HuH-7 (cell line): Measurements from ENCODE around the gene GORASP1.

Source experiments
- DNase-seq: peaks from one replicate; pipeline ENCODE4 v3.0.0; 2011; ENCODE audit warnings: low spot score

Gene GORASP1

DNA sequence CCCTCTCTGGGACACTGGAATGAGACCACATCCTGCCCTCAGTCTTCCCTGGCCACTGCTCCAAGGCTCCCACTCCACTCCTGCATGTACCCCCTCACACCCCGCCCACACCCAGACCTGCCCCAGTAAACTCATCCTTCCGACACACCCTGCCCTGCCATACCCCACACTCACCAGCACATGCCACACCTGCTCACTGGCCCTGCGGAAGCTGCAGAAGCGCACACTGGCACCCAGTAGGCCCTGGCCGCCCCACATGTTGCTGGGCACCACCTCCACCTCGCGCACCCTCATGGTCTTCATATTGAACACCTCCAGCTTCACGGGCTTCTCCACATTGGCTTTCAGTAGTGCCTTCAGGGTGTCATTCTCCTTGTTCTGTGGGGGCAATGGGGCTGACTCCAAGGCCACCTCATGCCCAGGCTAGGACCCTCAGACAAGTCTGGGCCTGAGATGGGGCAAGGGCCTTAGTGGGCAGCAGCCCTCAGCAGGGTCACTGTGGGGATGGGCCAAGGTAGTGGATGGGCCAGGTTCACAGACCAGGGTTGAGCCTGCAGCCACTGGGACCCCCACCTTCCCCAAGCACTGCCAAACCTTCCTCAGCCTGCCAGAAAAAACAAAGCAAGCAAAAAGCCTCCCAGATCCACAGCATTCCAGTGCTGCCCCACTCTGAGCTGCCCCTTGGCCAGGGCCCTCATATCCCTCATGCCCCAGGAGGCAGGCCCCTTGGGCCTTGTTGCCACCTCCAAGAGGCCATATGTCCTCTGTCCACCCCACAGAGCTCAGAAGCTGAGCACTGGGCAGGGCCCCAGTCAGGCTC, 4.7 kb downstream of the GORASP1 start:
- no peak for DNase-seq

DNA sequence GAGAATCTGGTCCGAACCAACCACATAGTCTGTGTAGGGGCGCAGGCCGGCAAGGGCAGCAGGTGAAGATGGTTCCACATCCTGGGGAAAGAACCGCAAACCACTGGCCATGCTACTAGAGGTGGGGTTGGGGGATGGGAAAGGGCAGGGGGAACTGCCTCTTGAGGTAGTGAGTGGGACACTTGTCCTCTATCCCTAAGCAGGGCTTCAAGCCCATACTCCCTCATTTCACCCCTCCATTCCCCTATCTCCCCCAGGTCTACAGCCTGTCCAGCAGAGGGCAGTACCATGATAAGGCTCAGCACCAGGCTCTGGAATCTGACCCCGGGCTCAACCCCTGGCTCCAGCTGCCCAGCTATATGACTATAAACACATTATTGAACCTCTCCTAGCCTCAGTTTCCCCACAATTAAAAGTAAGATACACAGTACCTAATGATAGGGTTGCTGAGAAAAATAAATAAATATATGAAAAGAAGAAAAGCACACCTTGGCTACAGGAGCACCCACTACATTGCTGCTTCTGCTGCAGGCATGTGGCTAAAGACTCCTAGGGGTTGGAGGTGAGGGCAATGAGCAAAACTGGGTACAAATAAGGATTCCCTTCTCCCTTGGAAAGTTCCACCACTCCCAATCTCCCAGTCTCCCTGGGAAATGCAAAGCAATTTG, 6.3 kb downstream of the GORASP1 start:
- DNase-seq: peak; percentile 91

DNA sequence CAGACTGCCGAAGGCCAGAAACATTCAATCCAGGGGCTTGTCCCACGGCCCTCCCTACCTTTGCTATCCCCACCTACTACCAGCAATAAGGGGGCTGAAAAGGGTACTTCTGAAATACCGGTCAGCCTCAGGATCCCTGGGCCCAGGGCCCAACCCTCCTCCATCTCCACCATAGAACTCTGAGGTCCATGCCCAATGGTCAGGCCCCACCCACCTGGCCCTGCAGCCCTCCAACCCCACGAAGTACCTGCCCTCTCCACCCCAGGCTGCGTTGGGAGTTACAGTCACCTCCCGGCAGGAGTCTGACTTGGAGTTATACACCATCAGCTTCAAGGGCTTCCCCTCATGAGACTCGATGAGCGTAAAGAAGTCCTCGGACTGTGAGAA, 6.9 kb downstream of the GORASP1 start:
- no peak for DNase-seq

DNA sequence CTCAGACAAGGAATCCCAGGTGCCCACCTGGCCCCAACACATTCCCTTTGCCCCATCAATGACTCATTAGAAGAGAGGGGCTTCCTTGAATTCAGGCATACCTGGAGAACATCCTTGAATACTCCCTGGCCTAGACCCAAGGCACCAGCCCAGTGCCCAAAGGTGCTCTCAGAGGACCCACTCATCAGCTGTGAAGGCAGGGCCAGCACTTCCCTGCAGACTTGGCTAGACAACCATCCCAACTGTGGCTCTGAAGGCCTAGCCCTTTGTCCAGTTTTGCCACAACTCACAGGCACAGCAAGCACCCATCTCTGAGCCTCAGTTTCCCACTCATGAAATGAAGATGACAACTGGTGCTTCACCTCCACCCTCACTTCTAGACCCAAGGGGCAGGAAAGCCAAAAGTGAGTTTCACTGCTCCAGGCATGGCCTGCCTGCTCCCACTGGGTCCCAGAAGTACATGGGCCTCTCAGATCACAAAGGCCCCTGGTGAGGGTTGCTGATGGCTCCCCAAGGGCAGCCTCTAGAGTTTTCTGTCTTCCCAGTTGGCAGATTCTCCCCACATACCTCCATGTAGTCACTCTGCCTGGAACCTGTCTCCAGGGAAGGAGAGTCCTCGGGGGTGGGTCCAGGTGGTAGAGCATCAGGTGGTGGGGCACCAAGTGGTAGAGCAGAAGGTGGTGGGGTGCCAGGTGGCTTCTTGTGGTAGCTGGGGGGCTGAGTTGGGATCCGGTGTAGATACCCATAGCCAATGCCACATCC, 7.5 kb downstream of the GORASP1 start:
- DNase-seq: no peak

DNA sequence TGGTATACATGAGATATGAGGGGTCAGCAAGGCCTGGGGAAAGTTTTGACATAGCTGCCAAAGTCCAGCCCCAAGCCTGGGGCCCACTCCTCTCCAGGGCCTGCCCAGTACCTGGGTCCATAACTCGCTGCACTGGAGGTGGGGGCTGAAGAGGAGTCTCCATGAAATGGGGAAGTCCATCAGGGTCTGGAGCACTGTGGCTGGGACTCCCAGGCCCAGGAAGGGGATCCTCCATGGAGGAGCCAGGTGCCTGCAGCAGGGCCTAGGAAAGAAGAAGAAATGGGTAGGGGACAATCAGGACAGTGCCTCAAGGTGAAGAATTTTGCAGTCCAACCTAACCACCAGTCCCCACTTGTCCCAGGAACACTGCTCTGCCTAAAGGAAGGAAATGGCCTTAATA, 8.2 kb downstream of the GORASP1 start:
- DNase-seq: no peak

DNA sequence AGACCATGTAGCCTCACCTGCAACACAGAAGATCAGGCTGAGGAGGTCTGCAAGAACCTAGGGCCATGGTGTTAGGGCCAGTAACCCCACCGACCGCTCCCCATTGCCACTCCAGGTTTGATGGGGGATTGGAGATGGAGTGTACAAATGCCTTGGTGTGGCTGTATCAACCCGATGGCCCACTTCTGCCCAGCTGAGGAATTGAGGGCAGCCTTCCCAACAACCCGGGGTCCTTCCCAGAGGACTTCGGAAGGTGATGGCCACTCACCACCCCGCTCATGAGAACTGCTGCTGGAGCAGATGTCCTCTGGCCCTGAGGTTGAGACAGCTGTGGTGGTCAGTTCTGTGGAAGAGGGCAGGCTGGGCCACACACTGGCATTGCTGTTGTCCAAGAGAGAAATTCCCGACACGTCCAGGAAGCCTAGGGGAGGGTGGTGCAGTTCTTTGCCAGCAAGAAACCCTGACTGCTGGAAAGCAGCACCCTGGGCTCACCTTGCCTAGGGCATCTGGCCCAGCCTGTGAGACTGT, 8.9 kb downstream of the GORASP1 start:
- no peak for DNase-seq

DNA sequence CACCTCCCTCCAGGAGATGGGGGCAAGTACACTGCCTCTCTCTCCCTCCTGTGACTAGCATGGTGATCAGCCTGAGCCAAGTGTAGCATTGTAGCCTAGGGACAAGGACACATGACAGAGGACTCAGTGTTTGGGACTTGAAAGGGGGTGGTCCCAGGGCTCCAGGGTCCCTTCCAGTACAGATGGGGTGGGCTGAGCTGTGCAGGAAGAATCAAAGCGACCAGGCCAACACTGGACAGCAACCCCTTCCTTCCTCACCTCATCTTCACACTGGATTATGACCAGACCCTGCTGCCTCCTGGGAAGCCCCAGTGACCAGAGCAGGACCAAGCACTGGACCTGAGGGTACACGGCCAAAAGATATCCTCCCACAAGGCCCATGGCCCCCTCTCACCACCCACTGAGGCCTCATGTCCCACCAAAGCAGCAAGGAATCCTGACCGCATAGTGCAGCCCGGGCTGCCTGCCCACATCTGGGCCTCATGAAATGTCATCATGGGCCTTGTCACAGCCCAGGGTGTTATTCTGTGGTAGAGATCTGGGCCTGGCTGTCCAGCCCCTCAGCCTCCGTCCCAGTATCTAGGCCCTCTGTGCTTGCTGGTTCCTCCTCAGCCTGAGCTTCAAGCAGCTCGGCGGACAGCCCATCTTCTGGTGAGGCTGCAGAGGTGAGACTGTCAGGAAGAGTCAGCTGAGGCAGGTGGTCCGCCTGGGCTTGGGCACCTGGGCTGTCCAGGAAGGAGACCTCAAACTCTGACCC, 9.5 kb downstream of the GORASP1 start:
- no peak for DNase-seq

DNA sequence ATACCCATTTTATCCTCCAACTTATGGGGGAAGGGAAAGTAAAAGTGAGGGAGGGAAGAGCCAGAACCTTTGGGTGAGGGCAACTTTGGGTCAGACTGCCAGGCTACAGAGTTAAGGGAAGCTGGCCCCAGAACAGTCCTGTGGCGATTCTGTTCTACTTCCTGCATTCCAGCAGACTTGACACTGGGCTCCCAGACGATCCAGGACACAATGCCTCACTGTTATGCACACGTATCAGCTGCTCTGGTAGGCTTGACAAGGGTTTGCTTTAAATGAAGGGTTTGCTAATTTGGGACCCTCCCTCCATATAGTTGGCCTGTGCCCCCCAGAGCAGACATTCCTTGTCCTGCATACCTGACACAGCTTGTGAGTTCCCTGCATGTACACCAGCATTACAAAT, 10.7 kb downstream of the GORASP1 start:
- DNase-seq: no peak

DNA sequence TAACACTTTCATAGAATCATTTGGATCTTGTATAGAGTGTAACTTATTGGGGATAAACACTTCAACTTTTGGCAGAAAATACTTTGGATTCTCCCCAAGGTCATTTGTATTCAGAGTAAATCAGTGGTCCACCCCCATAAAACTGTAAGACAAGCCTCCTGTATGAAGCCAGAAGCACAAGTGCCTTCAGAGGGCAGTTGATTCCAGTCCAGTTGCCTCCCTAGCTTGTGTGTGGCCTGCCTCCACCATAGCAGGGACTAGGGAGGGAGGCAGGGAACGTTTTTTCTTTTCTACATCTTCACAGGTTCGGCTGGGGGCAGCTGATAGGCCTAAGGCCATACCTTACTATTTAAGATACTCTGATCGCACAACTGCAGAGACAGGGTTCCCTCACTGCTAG, 11.6 kb downstream of the GORASP1 start:
- DNase-seq: no peak

DNA sequence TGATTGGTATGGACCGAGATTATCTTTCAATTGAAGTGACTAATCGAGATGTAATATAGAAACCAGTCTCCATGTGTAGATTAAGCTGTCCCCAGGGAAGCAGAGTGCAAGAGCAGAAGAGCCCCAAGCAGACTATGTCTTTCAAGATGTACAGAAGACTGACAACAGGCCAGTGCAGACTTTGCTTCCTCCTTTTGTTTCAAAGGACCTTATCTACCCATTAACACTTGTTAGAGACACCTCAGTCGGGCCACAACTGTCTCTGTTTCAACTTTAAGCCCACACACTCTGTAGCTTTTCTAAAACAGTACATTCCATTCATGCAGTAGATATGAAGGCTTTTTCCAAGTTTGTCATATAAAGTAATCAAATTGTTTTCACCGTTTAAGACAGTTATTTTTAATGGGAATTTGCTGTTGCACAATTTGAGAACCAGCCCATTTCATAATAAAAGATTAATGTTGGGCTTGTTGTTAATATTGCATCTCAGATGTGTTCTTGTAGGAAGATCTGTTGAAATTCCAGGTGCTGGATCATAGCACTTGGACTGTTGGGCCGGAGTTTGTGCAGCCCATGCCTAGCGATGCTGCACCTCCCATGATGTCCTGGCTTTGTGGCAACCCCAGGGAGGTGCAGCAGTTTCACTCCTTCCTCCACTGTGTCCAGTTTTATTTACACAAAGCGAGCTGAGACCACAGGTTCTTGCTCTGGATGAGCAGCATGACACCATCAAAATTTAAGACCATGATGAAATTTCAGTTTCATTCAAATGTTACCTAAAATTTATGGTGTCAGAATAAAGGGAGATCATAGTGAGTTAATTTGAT, 12.4 kb downstream of the GORASP1 start:
- no peak for DNase-seq

DNA sequence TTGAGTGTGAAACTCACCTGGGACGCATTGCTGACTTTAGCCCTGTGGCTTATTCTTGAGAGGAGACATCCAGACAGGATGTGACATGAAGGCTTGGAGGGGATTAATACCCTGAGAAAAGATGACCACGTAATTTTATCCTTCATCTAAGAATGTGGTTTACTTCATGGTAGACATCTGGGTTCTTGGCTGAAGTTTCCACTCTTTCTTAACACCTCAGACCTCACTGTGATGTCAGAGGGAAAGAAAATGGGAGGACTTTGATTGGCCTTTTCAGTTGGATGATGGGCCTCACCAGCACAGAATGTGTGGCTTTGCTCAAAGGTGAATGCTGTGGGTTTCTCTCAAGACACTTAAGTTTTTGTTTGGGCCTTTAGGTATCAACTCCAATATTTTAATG, 16.5 kb downstream of the GORASP1 start:
- DNase-seq: no peak

DNA sequence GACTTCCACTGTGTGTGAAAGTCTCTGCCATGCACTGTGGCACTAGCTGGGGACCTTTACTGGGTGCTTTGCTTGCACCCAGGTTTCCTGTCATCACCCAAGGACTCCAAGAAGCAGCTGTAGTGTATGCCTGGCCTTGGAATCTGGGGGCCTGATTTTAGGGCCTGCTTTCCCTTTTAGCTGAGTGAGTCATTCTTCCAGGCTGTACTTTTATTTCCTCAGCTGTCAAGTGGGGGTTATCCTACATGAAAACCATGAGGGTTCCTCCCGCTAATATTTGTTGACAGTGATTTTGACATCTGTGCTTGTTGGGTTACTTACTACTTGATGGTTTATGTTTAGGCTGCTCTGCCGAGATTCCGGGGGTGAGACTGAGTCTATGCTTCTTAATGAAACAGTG, 18.5 kb downstream of the GORASP1 start:
- DNase-seq: no peak

DNA sequence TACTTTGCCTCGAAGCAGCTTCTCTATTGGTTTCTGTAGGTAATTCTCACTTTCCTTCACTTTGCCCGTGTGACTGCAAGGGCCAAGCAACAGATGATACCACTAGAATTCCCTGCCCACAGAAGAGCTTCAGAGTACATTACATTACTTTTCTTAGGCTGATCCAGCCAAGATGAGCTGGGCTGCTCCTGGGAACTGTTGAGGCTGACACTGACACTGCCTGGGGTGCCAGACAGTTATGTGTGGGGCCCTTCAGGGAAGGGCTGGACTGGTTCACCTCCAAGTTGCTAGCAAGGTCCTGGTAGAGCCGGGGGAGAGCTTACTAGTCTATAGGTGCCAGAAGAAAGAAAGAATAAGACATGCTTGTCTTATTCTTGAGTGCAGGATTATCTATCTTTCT, 19.0 kb downstream of the GORASP1 start:
- no peak for DNase-seq

DNA sequence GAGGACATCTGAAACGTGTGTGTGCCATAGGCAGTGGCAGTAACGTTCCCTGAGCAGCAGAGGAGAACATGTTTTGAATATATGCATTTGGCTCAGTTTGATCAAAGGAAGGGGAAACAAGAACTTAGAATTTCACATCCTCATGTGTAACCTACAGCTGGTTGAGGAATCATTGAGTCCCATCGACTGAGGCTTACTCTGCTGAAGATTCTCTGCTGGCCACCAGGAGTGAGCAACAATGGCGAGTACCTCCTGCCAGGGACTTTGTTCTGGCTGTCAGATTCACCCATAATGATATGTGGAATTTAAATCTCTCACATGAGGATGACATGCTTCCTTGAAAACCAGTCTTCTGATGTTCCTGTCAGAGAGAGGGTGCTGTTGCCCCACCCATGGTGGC, 21.3 kb downstream of the GORASP1 start:
- DNase-seq: no peak

DNA sequence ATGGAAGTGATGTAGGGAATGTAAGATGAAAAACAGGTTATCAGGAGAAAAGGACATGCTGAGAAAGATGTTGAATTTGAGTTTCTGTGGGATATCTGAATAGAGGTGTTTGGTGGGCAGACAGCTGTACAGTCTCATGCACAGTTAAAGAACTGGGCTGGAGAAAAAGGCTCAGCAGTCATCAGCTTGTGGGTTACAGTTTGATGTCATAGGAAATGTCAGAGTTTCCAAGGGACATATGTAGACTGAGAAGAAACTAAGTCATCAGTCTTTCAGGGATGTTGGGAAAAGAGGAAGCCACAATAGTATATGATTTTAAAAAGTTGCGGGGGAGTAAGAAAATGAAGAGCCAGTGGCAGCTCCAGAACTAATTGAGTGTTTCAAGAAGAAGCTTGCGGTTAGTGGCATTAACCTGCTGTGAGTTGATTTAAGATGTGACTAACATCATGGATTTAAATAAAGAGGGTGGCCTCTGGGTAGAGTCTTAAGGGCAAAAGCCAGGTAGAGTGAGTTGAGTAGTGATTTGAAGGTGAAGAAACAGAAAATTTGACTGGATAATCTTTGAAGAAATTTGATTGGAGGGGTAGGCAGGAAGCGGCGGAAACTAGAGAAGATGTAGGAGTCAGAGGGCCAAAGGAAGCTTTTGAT, 24.6 kb downstream of the GORASP1 start:
- DNase-seq: no peak

DNA sequence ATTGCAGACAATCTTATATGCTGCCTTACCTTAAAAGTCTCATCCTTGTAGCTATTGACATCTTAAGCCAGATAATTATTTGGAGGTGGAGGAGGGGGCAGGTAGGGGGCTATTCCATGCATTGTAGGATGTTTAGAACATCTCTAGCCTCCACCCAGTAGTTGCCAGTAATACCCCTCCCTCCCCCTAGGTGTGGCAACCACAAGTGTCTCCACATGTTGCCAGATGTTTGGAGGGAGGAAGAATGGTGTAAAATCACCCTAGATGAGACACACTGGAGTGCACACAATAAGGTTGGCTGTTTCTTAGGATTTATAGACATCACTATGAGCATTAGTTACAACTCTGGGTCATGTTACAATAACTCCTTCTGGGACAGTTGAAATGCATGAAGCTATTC, 27.4 kb downstream of the GORASP1 start:
- DNase-seq: no peak

DNA sequence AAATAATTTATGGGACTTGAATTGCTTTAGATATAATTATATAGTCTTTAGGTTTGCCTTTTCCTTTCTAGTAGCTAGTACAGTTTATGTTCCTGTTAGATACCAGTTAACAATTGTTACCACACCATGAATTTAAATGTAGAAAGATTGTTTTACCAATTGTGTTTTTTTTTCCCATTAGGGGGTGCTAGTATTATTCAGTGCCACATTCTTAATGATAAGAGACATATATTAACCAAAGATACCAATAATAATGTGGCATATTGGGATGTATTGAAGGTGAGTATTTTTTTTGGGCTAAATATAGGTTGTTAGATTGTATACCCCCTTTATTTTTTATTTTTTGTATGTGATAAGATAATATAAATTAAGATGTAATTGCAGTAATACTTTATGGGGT, 27.9 kb downstream of the GORASP1 start:
- no peak for DNase-seq

DNA sequence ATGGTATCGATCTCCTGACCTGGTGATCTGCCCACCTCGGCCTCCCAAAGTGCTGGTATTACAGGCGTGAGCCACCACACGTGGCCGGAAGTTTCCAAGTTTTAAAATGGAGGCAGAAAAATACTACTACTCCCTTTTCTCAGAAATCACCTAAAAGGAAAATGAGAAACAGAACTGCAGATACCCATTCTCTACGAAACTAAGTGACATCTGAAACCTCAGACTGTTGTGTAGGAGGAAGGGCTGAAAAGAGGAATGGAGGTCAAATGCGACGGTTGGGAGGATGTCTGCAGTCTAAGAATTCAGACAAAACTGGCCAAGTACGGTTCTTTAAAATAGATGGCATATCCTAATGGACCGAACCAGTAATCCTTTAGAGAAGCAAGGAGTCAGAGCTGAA, 31.5 kb downstream of the GORASP1 start:
- DNase-seq: no peak

DNA sequence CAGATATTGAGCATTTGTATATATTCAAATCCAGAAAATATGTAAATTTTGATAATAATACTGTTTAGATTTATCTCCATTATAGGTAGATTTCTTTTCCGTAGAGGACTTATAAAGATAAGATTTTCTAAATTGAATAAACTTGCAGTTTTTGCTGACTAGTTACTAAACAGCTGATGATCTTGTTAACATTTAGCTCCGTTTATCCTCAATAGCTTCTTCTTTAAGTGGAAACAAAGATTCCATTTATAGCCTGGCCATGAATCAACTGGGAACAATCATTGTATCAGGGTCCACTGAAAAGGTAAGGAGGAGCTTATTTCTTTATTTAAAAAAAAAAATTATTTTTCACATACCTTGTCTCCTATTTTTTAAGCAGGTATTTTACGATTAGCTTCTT, 38.9 kb downstream of the GORASP1 start:
- DNase-seq: no peak

DNA sequence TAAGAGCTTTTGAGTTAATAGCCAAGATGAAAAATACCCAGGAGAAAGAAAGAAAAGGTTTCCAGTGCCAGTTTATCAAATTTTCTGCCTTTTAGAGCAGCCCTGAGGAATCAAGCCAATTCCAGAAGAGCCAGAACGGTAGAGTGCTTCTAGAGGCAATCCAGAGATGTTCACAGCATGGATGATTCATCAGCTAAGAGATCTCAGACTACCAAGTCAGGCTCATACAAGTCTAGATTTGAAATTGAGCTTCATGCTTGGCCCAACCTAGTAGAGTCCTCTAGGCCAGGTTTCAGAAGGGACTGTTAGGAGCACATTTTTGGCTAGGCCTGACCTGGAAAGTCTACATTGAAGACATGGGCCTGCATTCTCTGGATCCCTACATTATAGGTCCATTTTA, 40.1 kb downstream of the GORASP1 start:
- DNase-seq: no peak

DNA sequence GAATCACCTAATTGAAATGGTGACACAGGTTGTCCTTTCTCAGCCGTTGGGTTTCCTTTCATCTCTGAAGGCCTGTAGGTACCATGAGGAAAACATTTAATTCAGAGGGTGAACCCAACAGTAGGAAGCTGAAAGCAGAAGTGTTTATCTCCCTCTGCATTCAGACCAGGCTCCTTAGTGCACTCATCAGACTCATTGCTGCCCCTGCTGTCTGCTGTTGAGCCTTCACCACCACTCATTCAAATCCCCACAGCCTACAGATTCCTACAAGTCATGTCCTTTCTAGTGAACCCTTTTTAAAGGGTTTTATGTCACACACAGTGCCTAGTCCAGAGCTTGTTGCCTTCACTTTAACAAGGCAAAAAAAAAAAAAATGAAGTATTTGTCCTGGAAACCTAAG, 42.2 kb downstream of the GORASP1 start:
- DNase-seq: peak; percentile 55
